ENCODE measurements around the gene OR4K14. TPM values are rescaled to one million over a fixed set of nuclear protein-coding genes. Genes with fewer than 3 reads are reported as not detected.

OR4K14 gene
- not detected in 2 replicates for total RNA-seq (2014; rRNA removed)
- not detected for Bru-seq, nascent RNA
- BruChase-seq, experiment 1, labeled RNA remaining after a 6-hour chase, result not detected
- BruChase-seq, experiment 2, labeled RNA remaining after a 2-hour chase, result not detected
- long read RNA-seq, result 0 reads

- no peaks in the 10 kb centered on the region for H4K20me1 ChIP-seq (ENCODE audit: low read length)
- H3K9me2 ChIP-seq (replicated peaks; ENCODE audit: low read length), result no peaks in the 10 kb centered on the region
- H3K9ac ChIP-seq (ENCODE audit: low read length), result no peak within 1 kb of the TSS
- H3K27me3 ChIP-seq (ENCODE audit: low read length), result no peaks in the 10 kb centered on the region
- ATAC-seq (no peak), DNase-seq (no peak)
- H3K36me3 ChIP-seq (ENCODE audit: low read depth, low read length), result no peaks in the 10 kb centered on the region
- no peak for TF ChIP-seq EZH2 (IDR thresholded peaks at IDR 0.05; ENCODE audit: low read length, unreplicated experiment)
- no peak for TF ChIP-seq CTCF (conservative IDR thresholded peaks at IDR 0.05; ENCODE audit: low read depth, low read length)
- TF ChIP-seq EZH2phosphoT487 (IDR thresholded peaks at IDR 0.05; ENCODE audit: borderline replicate concordance, low read length), result no peak
- CTCF ChIA-PET, result no interaction called here
- no peaks in the 10 kb centered on the region for H3K9me3 ChIP-seq (ENCODE audit: low read length)
- H3K79me2 ChIP-seq (ENCODE audit: low read length), result no peaks in the 10 kb centered on the region
- no peak within 1 kb of the TSS for H3K4me3 ChIP-seq (ENCODE audit: low read length)
- intact Hi-C loops (cut with micrococcal nuclease), result no loop called here
- H3F3A ChIP-seq (ENCODE audit: low read length, unreplicated experiment), result no peaks in the 10 kb centered on the region
- no peak within 1 kb of the TSS for H3K4me2 ChIP-seq (ENCODE audit: low read length)
- no peak within 1 kb of the TSS for H3K27ac ChIP-seq (ENCODE audit: low read length)
- no peaks in the 10 kb centered on the region for H3K4me1 ChIP-seq (ENCODE audit: insufficient read depth, low read length)
- POLR2A ChIA-PET (ENCODE audit: unreplicated experiment), result no interaction called here
- no peak within 1 kb of the TSS for H2AFZ ChIP-seq (ENCODE audit: low read length)
- BruUV-seq (replicated peaks), result no TSS peak
These were observed at the start of gene OR4K14 for GRCh38 chr14:20019257-20019865. Gene OR4K14 (minus strand): TSS chr14:20019307. CDS start chr14:20015193, 4,114 bp downstream.

GRCh38 chr14:20059745-20060144 lies 40.6 kb upstream of the OR4K14 start, which contains the start of gene OR4L1:
Gene OR4L1 (plus strand): TSS chr14:20060045. CDS start chr14:20060045, 0 bp downstream.
- H2AFZ ChIP-seq (ENCODE audit: low read length), result no peak within 1 kb of the TSS
- H3F3A ChIP-seq (ENCODE audit: low read length, unreplicated experiment), result no peaks in the 10 kb centered on the region
- ChIA-PET POLR2A (ENCODE audit: unreplicated experiment) (no interaction called here), CTCF (no interaction called here)
- TF ChIP-seq CTCF (conservative IDR thresholded peaks at IDR 0.05; ENCODE audit: low read depth, low read length) (no peak), EZH2phosphoT487 (IDR thresholded peaks at IDR 0.05; ENCODE audit: borderline replicate concordance, low read length) (no peak), EZH2 (IDR thresholded peaks at IDR 0.05; ENCODE audit: low read length, unreplicated experiment) (no peak)
- no peaks in the 10 kb centered on the region for H3K79me2 ChIP-seq (ENCODE audit: low read length)
- DNase-seq, result no peak
- BruUV-seq (replicated peaks), result no TSS peak
- no peak within 1 kb of the TSS for H3K27ac ChIP-seq (ENCODE audit: low read length)
- intact Hi-C loops (cut with micrococcal nuclease), result no loop called here
- no peak for ATAC-seq
- no peak within 1 kb of the TSS for H3K9ac ChIP-seq (ENCODE audit: low read length)
- H3K9me3 ChIP-seq (ENCODE audit: low read length), result no peaks in the 10 kb centered on the region
- H3K9me2 ChIP-seq (replicated peaks; ENCODE audit: low read length), result no peaks in the 10 kb centered on the region
- no peaks in the 10 kb centered on the region for H4K20me1 ChIP-seq (ENCODE audit: low read length)
- H3K4me2 ChIP-seq (ENCODE audit: low read length), result no peak within 1 kb of the TSS
- H3K4me3 ChIP-seq (ENCODE audit: low read length), result no peak within 1 kb of the TSS
- H3K4me1 ChIP-seq (ENCODE audit: insufficient read depth, low read length), result no peaks in the 10 kb centered on the region
- H3K27me3 ChIP-seq (ENCODE audit: low read length), result peaks cover 19% of the 10 kb centered on the region
- no peaks in the 10 kb centered on the region for H3K36me3 ChIP-seq (ENCODE audit: low read depth, low read length)

GRCh38 chr14:20048202-20048601 lies 29.1 kb upstream of the OR4K14 start:
- no peak for ATAC-seq
- ChIA-PET POLR2A (ENCODE audit: unreplicated experiment) (no interaction called here), CTCF (no interaction called here)
- Histone ChIP-seq H3K4me2 (ENCODE audit: low read length) (no peak overlapping the region), H3K27me3 (ENCODE audit: low read length) (peaks cover 5% of the 10 kb centered on the region; the same call in 1 of the 2 replicates), H3F3A (ENCODE audit: low read length, unreplicated experiment) (no peaks in the 10 kb centered on the region), H3K9ac (ENCODE audit: low read length) (no peak overlapping the region), H4K20me1 (ENCODE audit: low read length) (no peaks in the 10 kb centered on the region), H3K36me3 (ENCODE audit: low read depth, low read length) (no peaks in the 10 kb centered on the region), H3K4me3 (ENCODE audit: low read length) (no peak overlapping the region), H3K9me3 (ENCODE audit: low read length) (no peaks in the 10 kb centered on the region), H3K9me2 (replicated peaks; ENCODE audit: low read length) (no peaks in the 10 kb centered on the region), H3K4me1 (ENCODE audit: insufficient read depth, low read length) (no peaks in the 10 kb centered on the region), H3K79me2 (ENCODE audit: low read length) (no peaks in the 10 kb centered on the region), H2AFZ (ENCODE audit: low read length) (no peak overlapping the region), H3K27ac (ENCODE audit: low read length) (no peak overlapping the region)
- TF ChIP-seq EZH2 (IDR thresholded peaks at IDR 0.05; ENCODE audit: low read length, unreplicated experiment) (no peak), EZH2phosphoT487 (IDR thresholded peaks at IDR 0.05; ENCODE audit: borderline replicate concordance, low read length) (no peak), CTCF (conservative IDR thresholded peaks at IDR 0.05; ENCODE audit: low read depth, low read length) (no peak)
- BruUV-seq (replicated peaks), result no TSS peak
- intact Hi-C loops (cut with micrococcal nuclease), result no loop called here
- DNase-seq, result no peak
